H1 (cell line): Measurements from ENCODE around the gene BEND4. TPM values are rescaled to one million over a fixed set of nuclear protein-coding genes. Genes with fewer than 3 reads are reported as not detected.

ENCODE experiments used
- CTCF ChIA-PET: fragments of 300-600 bp; sonication (Branson Sonifier 250); formaldehyde crosslinking; loops from one replicate; lab custom pipeline; 2021; ENCODE audit not compliant: partially characterized antibody; lab: Charles Lee
- POLR2A ChIA-PET: fragments of 300-600 bp; sonication (Branson Sonifier 250); formaldehyde crosslinking; loops from one replicate; lab custom pipeline; 2021; ENCODE audit warnings: inconsistent platforms; ENCODE audit not compliant: partially characterized antibody; lab: Charles Lee
- DNase-seq, 2 experiments: peaks; one replicate each; pipeline versions ENCODE4 v3.0.0 to v3.0.0-alpha.2; 2010 to 2022; ENCODE audit warnings: low spot score in 2 of 2, low read depth in 1 of 2, mixed read lengths in 1 of 2
- FAIRE-seq: peaks from 2 replicates; lab custom pipeline; 2011; peaks lifted over from hg19 to GRCh38; lab: Jason Lieb, UNC
- H2AFZ ChIP-seq: 2 replicates; pipeline ENCODE4 v1.8.1; 2012; ENCODE audit warnings: low read length, inconsistent platforms
- H2AK5ac ChIP-seq: 2 replicates; pipeline ENCODE4 v1.6.1; 2013; ENCODE audit warnings: low read depth, low read length
- H2BK120ac ChIP-seq: replicated peaks from 2 replicates; pipeline ENCODE3; 2013; ENCODE audit warnings: low read depth, low read length, inconsistent platforms
- H2BK12ac ChIP-seq: 2 replicates; pipeline ENCODE4 v1.6.1; 2013; ENCODE audit warnings: low read depth, low read length
- H2BK15ac ChIP-seq: 2 replicates; pipeline ENCODE4 v1.6.1; 2013; ENCODE audit warnings: low read length
- H2BK20ac ChIP-seq: 2 replicates; pipeline ENCODE4 v1.6.1; 2013; ENCODE audit warnings: low read length
- H2BK5ac ChIP-seq: 2 replicates; pipeline ENCODE4 v1.6.1; 2013; ENCODE audit warnings: low read depth, low read length
- H3K14ac ChIP-seq: 2 replicates; pipeline ENCODE4 v1.6.1; 2013; ENCODE audit warnings: inconsistent platforms; ENCODE audit not compliant: insufficient read length
- H3K18ac ChIP-seq: 2 replicates; pipeline ENCODE4 v1.6.1; 2013; ENCODE audit warnings: low read length; ENCODE audit errors: extremely low read depth
- H3K23ac ChIP-seq: 2 replicates; pipeline ENCODE4 v1.6.1; 2013; ENCODE audit warnings: inconsistent platforms; ENCODE audit not compliant: insufficient read length
- H3K23me2 ChIP-seq: 2 replicates; pipeline ENCODE4 v1.6.1; 2013; ENCODE audit warnings: low read depth, low read length
- H3K27ac ChIP-seq: 2 replicates; pipeline ENCODE4 v1.6.1; 2011; ENCODE audit warnings: low read depth, low read length, inconsistent platforms
- H3K27me3 ChIP-seq, 4 experiments: replicated peaks in 1 of 4; 1 replicate in 1 of 4; 2 replicates in 3 of 4; pipeline versions ENCODE4 v1.6.1 to v1.8.1; 2011 to 2013; ENCODE audit warnings: low read length in 3 of 4, mild to moderate bottlenecking in 3 of 4, inconsistent platforms in 2 of 4, mixed read lengths in 2 of 4, moderate library complexity in 1 of 4; ENCODE audit not compliant: control insufficient read depth in 3 of 4, insufficient read depth in 3 of 4; ENCODE audit errors: extremely low read depth in 1 of 4
- H3K36me3 ChIP-seq, 4 experiments: 2 replicates each; pipeline versions ENCODE4 v1.6.1 to v1.8.1; 2011 to 2013; ENCODE audit warnings: mild to moderate bottlenecking in 4 of 4, low read length in 3 of 4, moderate library complexity in 2 of 4, control low read depth in 1 of 4, inconsistent platforms in 1 of 4; ENCODE audit not compliant: insufficient read depth in 4 of 4, control insufficient read depth in 2 of 4
- H3K4ac ChIP-seq: replicated peaks from 2 replicates; pipeline ENCODE3; 2013; ENCODE audit warnings: low read length, low read depth, mixed read lengths, inconsistent platforms; ENCODE audit not compliant: insufficient read length
- H3K4me1 ChIP-seq, 4 experiments: replicated peaks in 1 of 4; 1 replicate in 1 of 4; 2 replicates in 3 of 4; pipeline versions ENCODE4 v1.6.1 to v1.8.1; 2011 to 2013; ENCODE audit warnings: low read length in 3 of 4, inconsistent platforms in 2 of 4, mixed read lengths in 1 of 4; ENCODE audit not compliant: insufficient read depth in 4 of 4, control insufficient read depth in 3 of 4
- H3K4me2 ChIP-seq, 2 experiments: 2 replicates each; pipeline versions ENCODE4 v1.6.1 to v1.8.1; 2011 to 2013; ENCODE audit warnings: low read depth in 2 of 2, low read length in 2 of 2, control low read depth in 1 of 2, inconsistent platforms in 1 of 2, mild to moderate bottlenecking in 1 of 2; ENCODE audit not compliant: insufficient read depth in 1 of 2
- H3K4me3 ChIP-seq, 4 experiments: fragments of 200-600, 300-600 bp in 1 of 4; sonication (generic), shearing (Covaris generic), sonication (Bioruptor Twin) in 1 of 4; 2 replicates each; pipeline versions ENCODE4 v1.5.1 to v1.8.1; 2011 to 2016; ENCODE audit warnings: low read length in 4 of 4, low read depth in 3 of 4, control low read depth in 2 of 4, inconsistent platforms in 2 of 4, mild to moderate bottlenecking in 2 of 4, mixed read lengths in 1 of 4, moderate library complexity in 1 of 4; ENCODE audit not compliant: insufficient read depth in 2 of 4; ENCODE audit errors: extremely low read depth in 1 of 4
- H3K56ac ChIP-seq: replicated peaks from 2 replicates; pipeline ENCODE3; 2013; ENCODE audit warnings: low read depth, mild to moderate bottlenecking, mixed read lengths, low read length, inconsistent platforms; ENCODE audit not compliant: insufficient read length
- H3K79me1 ChIP-seq: 2 replicates; pipeline ENCODE4 v1.6.1; 2013; ENCODE audit warnings: low read depth, low read length, control low read depth
- H3K79me2 ChIP-seq, 2 experiments: 2 replicates each; pipeline versions ENCODE4 v1.6.1 to v1.8.1; 2012 to 2013; ENCODE audit warnings: low read length in 2 of 2, mild to moderate bottlenecking in 2 of 2, inconsistent platforms in 1 of 2; ENCODE audit not compliant: insufficient read depth in 2 of 2, control insufficient read depth in 1 of 2
- H3K9ac ChIP-seq, 4 experiments: replicated peaks in 1 of 4; 1 replicate in 1 of 4; 2 replicates in 3 of 4; pipeline versions ENCODE4 v1.6.1 to v1.8.1; 2011 to 2013; ENCODE audit warnings: low read depth in 3 of 4, low read length in 3 of 4, control low read depth in 2 of 4, mild to moderate bottlenecking in 2 of 4, moderate library complexity in 2 of 4, inconsistent platforms in 1 of 4; ENCODE audit errors: extremely low read depth in 1 of 4
- H3K9me3 ChIP-seq, 2 experiments: 2 replicates each; pipeline versions ENCODE4 v1.6.1 to v1.8.1; 2012 to 2013; ENCODE audit warnings: mild to moderate bottlenecking in 2 of 2, moderate library complexity in 2 of 2, control low read depth in 1 of 2, inconsistent platforms in 1 of 2, low read depth in 1 of 2, low read length in 1 of 2, mixed read lengths in 1 of 2; ENCODE audit not compliant: insufficient read depth in 2 of 2
- H4K20me1 ChIP-seq, 2 experiments: replicated peaks in 1 of 2; 2 replicates each; pipeline versions ENCODE3 to v1.8.1; 2011 to 2013; ENCODE audit warnings: inconsistent platforms in 2 of 2, low read length in 2 of 2, mild to moderate bottlenecking in 1 of 2; ENCODE audit not compliant: insufficient read depth in 2 of 2, control insufficient read depth in 1 of 2
- H4K5ac ChIP-seq: 2 replicates; pipeline ENCODE4 v1.6.1; 2013; ENCODE audit warnings: low read length, low read depth, mixed read lengths, inconsistent platforms; ENCODE audit not compliant: insufficient read length
- H4K8ac ChIP-seq: 2 replicates; pipeline ENCODE4 v1.8.0; 2013; ENCODE audit warnings: mild to moderate bottlenecking, moderate library complexity, low read length, inconsistent platforms; ENCODE audit not compliant: insufficient read depth; ENCODE audit errors: extremely low read depth
- H4K91ac ChIP-seq: replicated peaks from 2 replicates; pipeline ENCODE3; 2013; ENCODE audit warnings: low read length, mixed read lengths, inconsistent platforms; ENCODE audit not compliant: insufficient read length
- MAFK ChIP-seq: IDR thresholded peaks from 2 replicates; pipeline ENCODE4 v1.6.1; 2012; ENCODE audit warnings: low read depth, mild to moderate bottlenecking, improper control_type of control experiment, low read length
- NANOG ChIP-seq: IDR thresholded peaks from 2 replicates; pipeline ENCODE4 v1.6.1; 2011; ENCODE audit warnings: low read length, low read depth, mild to moderate bottlenecking, inconsistent platforms; ENCODE audit not compliant: insufficient read depth, poor library complexity, severe bottlenecking
- POU5F1 ChIP-seq: IDR thresholded peaks from 2 replicates; pipeline ENCODE4 v1.6.1; 2011; ENCODE audit warnings: low read depth, mild to moderate bottlenecking, low read length, moderate library complexity
- RXRA ChIP-seq: IDR thresholded peaks from 2 replicates; pipeline ENCODE4 v1.6.1; 2011; ENCODE audit warnings: low read depth, mild to moderate bottlenecking, low read length, moderate library complexity; ENCODE audit not compliant: insufficient read depth
- SIN3A ChIP-seq, 2 experiments: IDR thresholded peaks in 1 of 2; conservative IDR thresholded peaks in 1 of 2; 2 replicates each; pipeline ENCODE4 v1.6.1; 2011 to 2012; ENCODE audit warnings: low read length in 2 of 2, improper control_type of control experiment in 1 of 2, low read depth in 1 of 2, mild to moderate bottlenecking in 1 of 2
- TCF12 ChIP-seq: IDR thresholded peaks from 2 replicates; pipeline ENCODE4 v1.6.1; 2011; ENCODE audit warnings: low read depth, mild to moderate bottlenecking, low read length
- WGBS, 2 experiments: shearing (Covaris generic) in 1 of 2; methylation state at CpG; one replicate each; pipeline versions ENCODE4 v1.1.6 to v1.1.7; 2013 to 2015; ENCODE audit warnings: low lambda C conversion rate in 2 of 2, mixed read lengths in 2 of 2, inconsistent platforms in 1 of 2, low coverage in 1 of 2, missing lambda C conversion rate in 1 of 2; ENCODE audit not compliant: insufficient replicate concordance in 2 of 2, insufficient coverage in 1 of 2, insufficient read length in 1 of 2; ENCODE audit errors: extremely low coverage in 1 of 2, missing lambda C conversion rate in 1 of 2; 5-methylcytosine and 5-hydroxymethylcytosine counted together
- polyA plus RNA-seq, 7 experiments: library from polyadenylated mRNA; depleted of rRNA in 3 of 7; stranded (reverse) in 5 of 7; unstranded in 2 of 7; fragments of >200 nt in 5 of 7; fragments of 200-250 nt in 2 of 7; gene quantifications; 1 replicate in 5 of 7; 2 replicates in 1 of 7; 4 replicates in 1 of 7; pipeline versions ENCODE4 v1.2.1 to v1.2.3, GENCODE V29; 2011 to 2013; ENCODE audit warnings: missing spikeins in 2 of 7, mixed read lengths in 2 of 7
- total RNA-seq: library from RNA; stranded (reverse); fragmentation: NEBNext Ultra II Directional; extraction: Animal tissue kit (Norgen Biotek cat#: 25700); gene quantifications from 2 replicates; pipeline ENCODE4 v1.2.1, GENCODE V29; 2021

BEND4 gene
- total and polyA plus RNA-seq, 2 of the 8 experiments (the other 6 are each of a cell fraction or from before 2014, with no cell fraction given), result 12.2 to 45.4 TPM

DNA sequence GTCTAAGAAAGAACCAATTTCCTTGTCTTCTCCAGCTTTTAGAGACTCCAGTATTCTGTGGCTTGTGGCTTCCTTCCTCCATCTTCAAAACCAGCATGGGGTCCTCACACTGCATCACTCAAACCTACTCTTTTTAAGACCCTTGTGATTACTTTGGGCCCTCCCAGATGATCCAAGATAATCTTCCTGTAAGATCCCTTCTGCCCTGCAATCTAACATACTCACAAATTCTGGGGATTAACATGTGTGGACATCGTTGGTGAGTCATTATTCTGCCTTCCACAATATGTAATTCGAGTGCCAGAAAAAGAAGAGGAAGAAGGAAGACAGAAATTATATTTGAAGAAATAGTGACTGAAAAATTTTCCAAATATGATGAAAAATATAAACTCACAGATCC lies 47.9 kb downstream of the BEND4 start:
- peaks cover 0 to 3% (median 0%) of the 10 kb centered on the region in 4 experiments; a peak in 1 of 8 replicates for H3K36me3 ChIP-seq
- H2AFZ ChIP-seq, result no peak overlapping the region
- no peaks in the 10 kb centered on the region for H3K79me1 ChIP-seq
- no peaks in the 10 kb centered on the region for H3K79me2 ChIP-seq
- H3K18ac ChIP-seq, result no peak overlapping the region
- H3K4me2 ChIP-seq, result no peak overlapping the region
- no peak overlapping the region for H3K9ac ChIP-seq
- H4K5ac ChIP-seq, result no peak overlapping the region
- ChIA-PET POLR2A (no interaction called here), CTCF (no interaction called here)
- FAIRE-seq (no peak), DNase-seq (no peak)
- H3K4me1 ChIP-seq, result no peaks in the 10 kb centered on the region
- H2BK20ac ChIP-seq, result no peak overlapping the region
- H2BK15ac ChIP-seq, result no peak overlapping the region
- H4K8ac ChIP-seq, result no peak overlapping the region
- 92% methylated on average over 2 of the region's 2 CpGs; no CpG with 5 or more reads in 1 of the 2 experiments for WGBS, 2 experiments
- H3K4me3 ChIP-seq, result no peak overlapping the region
- H2BK12ac ChIP-seq, result no peak overlapping the region
- no peak overlapping the region for H3K4ac ChIP-seq
- H4K91ac ChIP-seq, result no peak overlapping the region
- no peak overlapping the region for H3K23ac ChIP-seq
- H2BK120ac ChIP-seq, result no peak overlapping the region
- no peak overlapping the region for H3K56ac ChIP-seq
- H3K27ac ChIP-seq, result no peak overlapping the region
- H3K23me2 ChIP-seq, result no peaks in the 10 kb centered on the region
- H4K20me1 ChIP-seq, result no peaks in the 10 kb centered on the region
- H2BK5ac ChIP-seq, result no peak overlapping the region
- no peaks in the 10 kb centered on the region for H3K9me3 ChIP-seq
- H2AK5ac ChIP-seq, result no peak overlapping the region
- no peaks in the 10 kb centered on the region for H3K27me3 ChIP-seq
- no peak overlapping the region for H3K14ac ChIP-seq
- TF ChIP-seq NANOG (no peak), RXRA (no peak), MAFK (no peak), POU5F1 (no peak), SIN3A (conservative IDR thresholded peaks at IDR 0.05 in 1 of 2, IDR thresholded peaks at IDR 0.05 in 1 of 2; ENCODE audit: low read depth in 1 of 2, low read length in 2 of 2) (no peak), TCF12 (no peak)
